MM.1S (cell line): Measurements from ENCODE around the gene OR6C70.

Source experiments
- DNase-seq: peaks from one replicate; pipeline ENCODE4 v3.0.0-alpha.2; 2015
- H2AFZ ChIP-seq: fragments of 300-600 bp; sonication (generic); 2 replicates; pipeline ENCODE4 v1.6.0; 2016; ENCODE audit warnings: antibody characterized with exemption, low read length
- H3F3A ChIP-seq: fragments of 300-600 bp; sonication (generic); 2 replicates; pipeline ENCODE4 v1.6.1; 2016; ENCODE audit warnings: mild to moderate bottlenecking, antibody characterized with exemption, low read length, moderate library complexity, mixed read lengths; ENCODE audit not compliant: insufficient read depth
- H3K27ac ChIP-seq: fragments of 300-600 bp; sonication (generic); 2 replicates; pipeline ENCODE4 v1.5.1; 2016; ENCODE audit warnings: mild to moderate bottlenecking, low read length
- H3K27me3 ChIP-seq: fragments of 300-600 bp; sonication (generic); replicated peaks from 2 replicates; pipeline ENCODE4 v1.6.0; 2016; ENCODE audit warnings: low read length; ENCODE audit not compliant: insufficient read depth
- H3K36me3 ChIP-seq: fragments of 300-600 bp; sonication (generic); replicated peaks from 2 replicates; pipeline ENCODE4 v1.6.1; 2016; ENCODE audit warnings: mild to moderate bottlenecking, low read length, mixed read lengths; ENCODE audit not compliant: insufficient read depth
- H3K4me1 ChIP-seq: fragments of 300-600 bp; sonication (generic); 2 replicates; pipeline ENCODE4 v1.6.1; 2016; ENCODE audit warnings: low read length, mixed read lengths
- H3K4me2 ChIP-seq: fragments of 300-600 bp; sonication (generic); 2 replicates; pipeline ENCODE4 v1.6.0; 2016; ENCODE audit warnings: low read depth, low read length
- H3K4me3 ChIP-seq: fragments of 300-600 bp; sonication (generic); 2 replicates; pipeline ENCODE4 v1.5.1; 2016; ENCODE audit warnings: low read length, mixed read lengths
- H3K79me2 ChIP-seq: fragments of 300-600 bp; sonication (generic); 2 replicates; pipeline ENCODE4 v1.6.1; 2016; ENCODE audit warnings: mixed run types, low read length, mixed read lengths
- H3K9ac ChIP-seq: fragments of 300-600 bp; sonication (generic); 2 replicates; pipeline ENCODE4 v1.6.1; 2016; ENCODE audit warnings: low read length, mixed read lengths
- H3K9me2 ChIP-seq: fragments of 300-600 bp; sonication (generic); replicated peaks from 2 replicates; pipeline ENCODE4 v1.6.1; 2016; ENCODE audit warnings: mild to moderate bottlenecking, low read length, mixed read lengths; ENCODE audit not compliant: insufficient read depth
- H3K9me3 ChIP-seq: fragments of 300-600 bp; sonication (generic); replicated peaks from 2 replicates; pipeline ENCODE4 v1.6.1; 2016; ENCODE audit warnings: mild to moderate bottlenecking, low read length, mixed read lengths; ENCODE audit not compliant: insufficient read depth
- H4K20me1 ChIP-seq: fragments of 300-600 bp; sonication (generic); 2 replicates; pipeline ENCODE4 v1.6.1; 2016; ENCODE audit warnings: mild to moderate bottlenecking, low read length, moderate library complexity, mixed read lengths; ENCODE audit not compliant: insufficient read depth
- CTCF ChIP-seq: fragments of 300-600 bp; sonication (generic); IDR thresholded peaks from 2 replicates; pipeline ENCODE4 v1.5.1; 2016; ENCODE audit warnings: antibody characterized with exemption, low read length, mixed read lengths
- EZH2 ChIP-seq: fragments of 300-600 bp; sonication (generic); optimal IDR thresholded peaks from 2 replicates; pipeline ENCODE3; 2017; ENCODE audit warnings: low read depth, mild to moderate bottlenecking, antibody characterized with exemption, low read length, mixed read lengths
- EZH2phosphoT487 ChIP-seq: fragments of 300-600 bp; sonication (generic); IDR thresholded peaks from 2 replicates; pipeline ENCODE4 v1.6.1; 2018; ENCODE audit warnings: antibody characterized with exemption, low read length

The OR6C70 gene

DNA sequence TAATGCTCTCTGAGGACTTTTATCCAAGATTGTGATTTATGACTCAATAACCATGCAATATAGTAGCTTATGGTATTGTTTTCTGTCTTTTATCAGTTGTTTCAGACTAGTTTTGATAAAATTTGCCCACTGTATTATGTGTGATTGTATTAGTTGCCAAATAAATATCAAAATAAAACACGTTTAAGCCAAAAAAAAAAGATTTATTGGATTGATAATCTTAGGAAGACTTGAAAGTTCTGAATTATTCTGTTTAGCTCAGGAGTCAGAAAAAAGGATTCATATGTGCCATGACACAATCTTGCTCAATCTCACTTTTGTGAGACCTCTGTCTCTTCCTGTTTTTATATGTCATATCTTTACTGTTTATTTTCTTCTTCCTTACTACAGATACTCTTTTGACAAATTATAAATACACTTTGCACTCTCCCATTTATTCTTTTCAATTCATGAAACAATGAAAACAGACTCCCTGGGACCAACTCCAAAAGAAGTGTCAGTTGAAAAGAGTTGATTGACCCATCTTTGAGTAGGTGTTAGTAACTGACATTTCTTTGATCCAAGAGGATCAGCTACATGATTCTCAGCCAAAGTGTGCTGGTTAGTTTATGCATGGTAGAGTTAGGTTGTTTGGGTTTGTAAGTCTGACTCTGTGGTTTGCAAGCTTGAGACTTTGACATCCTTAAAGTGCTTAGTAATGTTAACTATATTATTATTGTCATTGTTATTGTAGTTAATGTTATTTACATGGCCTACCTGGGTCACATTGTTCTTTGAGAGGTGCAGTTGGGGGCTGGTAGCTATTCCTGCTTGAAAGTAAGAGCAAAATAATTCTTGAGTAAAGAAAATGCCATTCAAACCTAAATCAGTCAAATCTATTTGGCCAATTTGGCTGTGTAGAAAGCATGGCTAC lies 41.4 kb downstream of the OR6C70 start:
- no peaks in the 10 kb centered on the region for H3K36me3 ChIP-seq
- H3K4me1 ChIP-seq = no peaks in the 10 kb centered on the region
- H2AFZ ChIP-seq = no peak overlapping the region
- no peaks in the 10 kb centered on the region for H3K79me2 ChIP-seq
- no peak overlapping the region for H3K9ac ChIP-seq
- H3K9me2 ChIP-seq = no peaks in the 10 kb centered on the region
- H4K20me1 ChIP-seq = no peaks in the 10 kb centered on the region
- H3F3A ChIP-seq = no peaks in the 10 kb centered on the region
- no peak overlapping the region for H3K4me3 ChIP-seq
- no peaks in the 10 kb centered on the region for H3K9me3 ChIP-seq
- no peak overlapping the region for H3K27ac ChIP-seq
- H3K4me2 ChIP-seq = no peak overlapping the region
- H3K27me3 ChIP-seq = no peaks in the 10 kb centered on the region
- TF ChIP-seq EZH2phosphoT487 (no peak), EZH2 (no peak), CTCF (no peak)
- DNase-seq = no peak

GRCh38 chr12:55425954-55426353 lies 44.0 kb downstream of the OR6C70 start, which contains the start of gene OR6C76:
OR6C76 (plus strand) TSS chr12:55426254; CDS start chr12:55426254, 0 bp downstream.
- H3K4me2 ChIP-seq = no peak within 1 kb of the TSS
- no peaks in the 10 kb centered on the region for H3K9me2 ChIP-seq
- H3K79me2 ChIP-seq = no peaks in the 10 kb centered on the region
- H3K4me1 ChIP-seq = no peaks in the 10 kb centered on the region
- H3K4me3 ChIP-seq = no peak within 1 kb of the TSS
- no peak for TF ChIP-seq EZH2
- no peak for TF ChIP-seq EZH2phosphoT487
- no peak for TF ChIP-seq CTCF
- H3F3A ChIP-seq = no peaks in the 10 kb centered on the region
- DNase-seq = no peak
- H3K9me3 ChIP-seq = no peaks in the 10 kb centered on the region
- H3K36me3 ChIP-seq = no peaks in the 10 kb centered on the region
- H3K9ac ChIP-seq = no peak within 1 kb of the TSS
- H3K27ac ChIP-seq = no peak within 1 kb of the TSS
- no peaks in the 10 kb centered on the region for H3K27me3 ChIP-seq
- 0 out of 2 replicates have a peak within 1 kb of the TSS, but pooled peaks have one; percentile 0 for H2AFZ ChIP-seq
- H4K20me1 ChIP-seq = no peaks in the 10 kb centered on the region

DNA sequence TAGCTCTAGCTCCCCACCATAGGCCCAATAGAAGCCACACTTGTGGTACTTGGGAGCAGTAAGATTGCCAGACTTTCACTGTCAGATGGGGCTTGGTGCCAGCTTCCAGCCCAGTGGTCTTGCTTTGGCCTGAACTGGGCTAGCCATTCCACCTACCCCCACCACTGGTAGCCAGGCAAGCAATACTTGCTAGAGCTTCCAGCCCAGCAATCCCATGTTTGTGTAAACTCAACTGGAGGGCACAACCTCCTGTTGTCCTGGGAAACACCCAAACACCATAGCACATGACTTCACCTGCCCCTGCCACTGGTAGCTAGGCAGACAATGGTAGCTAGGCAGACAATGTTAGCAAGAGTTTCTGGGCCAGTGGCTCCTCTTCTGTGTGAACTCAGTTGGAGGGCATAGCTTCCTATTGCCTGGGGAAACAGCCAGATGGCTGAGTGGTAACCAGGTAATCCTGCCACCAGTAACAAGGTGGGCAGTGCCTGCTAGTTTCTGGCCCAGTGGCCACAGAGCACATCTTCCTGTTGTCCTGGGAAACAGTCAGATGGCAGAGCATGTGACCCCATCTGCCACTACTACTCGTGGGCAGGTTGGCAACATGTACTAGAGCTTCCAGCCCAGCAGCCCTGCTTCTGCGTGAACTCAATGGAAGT lies 49.5 kb downstream of the OR6C70 start:
- no peaks in the 10 kb centered on the region for H3K27me3 ChIP-seq
- H3K4me1 ChIP-seq = no peaks in the 10 kb centered on the region
- H3K4me2 ChIP-seq = no peak overlapping the region
- H4K20me1 ChIP-seq = no peaks in the 10 kb centered on the region
- no peaks in the 10 kb centered on the region for H3F3A ChIP-seq
- no peak overlapping the region for H3K9ac ChIP-seq
- DNase-seq = no peak
- 0 out of 2 replicates have a peak, but pooled peaks cover 2% of the 10 kb centered on the region for H3K9me2 ChIP-seq
- no peak overlapping the region for H3K27ac ChIP-seq
- H2AFZ ChIP-seq = no peak overlapping the region
- no peaks in the 10 kb centered on the region for H3K9me3 ChIP-seq
- no peaks in the 10 kb centered on the region for H3K36me3 ChIP-seq
- H3K4me3 ChIP-seq = no peak overlapping the region
- no peak for TF ChIP-seq CTCF
- no peak for TF ChIP-seq EZH2
- no peak for TF ChIP-seq EZH2phosphoT487
- H3K79me2 ChIP-seq = no peaks in the 10 kb centered on the region
